Upper lobe of right lung (tissue), 1 donor: ENCODE measurements around the gene MTRR. TPM values are rescaled to one million over a fixed set of nuclear protein-coding genes. Genes with fewer than 3 reads are reported as not detected.

Source experiments
- ATAC-seq: fragments of 200-7000 bp; cut with Tn5 transposase; one replicate; pipeline ENCODE4 v1.9.1; 2020; ENCODE audit warnings: mild to moderate bottlenecking, moderate library complexity
- DNase-seq: peaks from one replicate; pipeline ENCODE4 v3.0.0-alpha.2; 2020
- H3K27ac ChIP-seq: fragments of 200-600 bp; one replicate; pipeline ENCODE4 v1.8.0; 2022
- H3K27me3 ChIP-seq: fragments of 200-600 bp; one replicate; pipeline ENCODE4 v1.8.0; 2022; ENCODE audit warnings: mild to moderate bottlenecking
- H3K36me3 ChIP-seq: fragments of 200-600 bp; one replicate; pipeline ENCODE4 v1.8.0; 2022
- H3K4me1 ChIP-seq: fragments of 200-600 bp; one replicate; pipeline ENCODE4 v1.8.0; 2022
- H3K4me3 ChIP-seq: fragments of 200-600 bp; one replicate; pipeline ENCODE4 v1.8.0; 2022; ENCODE audit warnings: mild to moderate bottlenecking
- H3K9me3 ChIP-seq: fragments of 200-600 bp; one replicate; pipeline ENCODE4 v1.8.0; 2022
- intact Hi-C: fragments of 100-400 bp; cut with DNase I; formaldehyde crosslinking; loops from one replicate; pipeline ENCODE4 v1.11.0; 2022
- total RNA-seq: library from RNA; stranded (reverse); fragmentation: NEBNext Ultra II Directional; extraction: Animal tissue kit (Norgen Biotek cat#: 25700); gene quantifications from one replicate; pipeline ENCODE4 v1.2.1, GENCODE V29; 2021
- TF ChIP-seq, protein P1 (sequence below): fragments of 200-600 bp; IDR thresholded peaks from one replicate; pipeline ENCODE4 v1.8.0; 2022; ENCODE audit warnings: antibody characterized with exemption
- donor health status: DM: no; HTN: yes; CAD: no; lungs with severe emphysema.

The MTRR gene
- total RNA-seq, 1 donor from 2014 or later: 116 TPM

DNA sequence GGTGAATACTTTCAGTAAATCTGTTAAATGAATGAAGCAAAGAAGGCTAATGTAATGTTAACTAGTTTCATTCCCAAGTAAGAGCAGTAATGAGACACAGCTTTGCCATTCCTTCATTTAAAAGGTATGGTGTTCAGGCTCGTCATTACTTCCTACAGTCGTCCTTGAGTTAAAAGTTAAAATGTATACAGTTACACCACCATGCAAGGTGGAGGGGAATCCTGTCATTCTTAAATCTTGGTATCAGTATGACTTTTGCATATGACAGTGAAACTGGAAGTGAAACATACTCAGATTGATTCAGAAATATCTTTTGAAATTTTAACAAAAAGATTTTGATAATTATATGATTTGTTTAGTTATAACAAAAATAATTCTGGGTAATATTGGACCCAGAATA, 25.9 kb downstream of the MTRR start:
- H3K9me3 ChIP-seq: no peaks in the 10 kb centered on the region
- no peak overlapping the region for H3K4me3 ChIP-seq
- no peaks in the 10 kb centered on the region for H3K4me1 ChIP-seq
- peaks cover 93% of the 10 kb centered on the region for H3K36me3 ChIP-seq
- ATAC-seq (no peak), DNase-seq (no peak)
- TF ChIP-seq, protein P1, sequence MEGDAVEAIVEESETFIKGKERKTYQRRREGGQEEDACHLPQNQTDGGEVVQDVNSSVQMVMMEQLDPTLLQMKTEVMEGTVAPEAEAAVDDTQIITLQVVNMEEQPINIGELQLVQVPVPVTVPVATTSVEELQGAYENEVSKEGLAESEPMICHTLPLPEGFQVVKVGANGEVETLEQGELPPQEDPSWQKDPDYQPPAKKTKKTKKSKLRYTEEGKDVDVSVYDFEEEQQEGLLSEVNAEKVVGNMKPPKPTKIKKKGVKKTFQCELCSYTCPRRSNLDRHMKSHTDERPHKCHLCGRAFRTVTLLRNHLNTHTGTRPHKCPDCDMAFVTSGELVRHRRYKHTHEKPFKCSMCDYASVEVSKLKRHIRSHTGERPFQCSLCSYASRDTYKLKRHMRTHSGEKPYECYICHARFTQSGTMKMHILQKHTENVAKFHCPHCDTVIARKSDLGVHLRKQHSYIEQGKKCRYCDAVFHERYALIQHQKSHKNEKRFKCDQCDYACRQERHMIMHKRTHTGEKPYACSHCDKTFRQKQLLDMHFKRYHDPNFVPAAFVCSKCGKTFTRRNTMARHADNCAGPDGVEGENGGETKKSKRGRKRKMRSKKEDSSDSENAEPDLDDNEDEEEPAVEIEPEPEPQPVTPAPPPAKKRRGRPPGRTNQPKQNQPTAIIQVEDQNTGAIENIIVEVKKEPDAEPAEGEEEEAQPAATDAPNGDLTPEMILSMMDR: no peak
- intact Hi-C loops: no loop called here
- H3K27me3 ChIP-seq: no peaks in the 10 kb centered on the region
- no peak overlapping the region for H3K27ac ChIP-seq

DNA sequence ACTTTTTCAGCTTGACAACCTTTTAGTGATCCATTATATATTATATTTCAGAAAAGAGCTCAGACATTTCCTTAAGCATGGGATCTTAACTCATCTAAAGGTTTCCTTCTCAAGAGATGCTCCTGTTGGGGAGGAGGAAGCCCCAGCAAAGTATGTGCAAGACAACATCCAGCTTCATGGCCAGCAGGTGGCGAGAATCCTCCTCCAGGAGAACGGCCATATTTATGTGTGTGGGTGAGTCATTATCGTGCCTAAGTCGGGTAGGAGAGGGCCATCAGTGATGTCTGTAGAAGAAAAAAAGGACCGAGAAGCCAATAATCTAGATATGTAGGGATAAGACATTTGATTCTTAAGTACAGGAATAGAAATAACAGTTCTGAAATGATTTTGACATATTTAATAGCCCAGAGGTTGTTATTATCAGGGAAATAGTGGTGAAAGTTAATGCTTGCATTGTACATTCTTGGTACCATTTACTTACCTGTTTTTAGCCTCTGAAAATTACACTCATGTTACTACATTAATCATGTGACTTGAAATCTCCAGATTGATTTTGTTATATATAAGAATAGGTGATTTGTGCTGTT, 28.2 kb downstream of the MTRR start:
- peaks cover 100% of the 10 kb centered on the region for H3K36me3 ChIP-seq
- no peak for ATAC-seq

DNA sequence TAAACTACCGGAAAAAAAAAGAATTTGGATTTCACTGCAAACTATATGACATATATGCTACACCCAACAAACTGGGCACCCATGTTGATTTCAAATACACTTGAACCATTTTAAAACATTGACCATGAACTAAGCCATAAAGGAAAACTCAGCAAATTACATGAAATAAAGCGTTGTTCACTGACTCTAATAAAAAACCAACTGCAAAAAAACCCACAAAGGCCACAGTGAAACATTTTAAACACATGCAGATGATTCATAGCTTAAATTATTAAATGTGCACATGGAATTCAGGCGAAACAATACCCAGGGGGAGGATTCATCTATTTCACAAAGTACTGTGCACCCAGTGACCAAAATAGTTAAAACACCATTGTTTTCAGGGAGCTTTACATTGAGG, 33.3 kb downstream of the MTRR start:
- Histone ChIP-seq H3K27me3 (no peaks in the 10 kb centered on the region), H3K4me3 (no peak overlapping the region), H3K36me3 (peaks cover 69% of the 10 kb centered on the region), H3K9me3 (no peaks in the 10 kb centered on the region), H3K4me1 (no peaks in the 10 kb centered on the region), H3K27ac (no peak overlapping the region)
- intact Hi-C loops: no loop called here
- TF ChIP-seq, protein P1: no peak
- no peak for DNase-seq
- ATAC-seq: no peak

More for the DNA sequence above, 28.2 kb downstream of the MTRR start:
- no peak overlapping the region for H3K27ac ChIP-seq
- H3K4me3 ChIP-seq: no peak overlapping the region
- no peak for DNase-seq
- TF ChIP-seq, protein P1: no peak
- no peaks in the 10 kb centered on the region for H3K9me3 ChIP-seq
- intact Hi-C loops: no loop called here
- H3K27me3 ChIP-seq: no peaks in the 10 kb centered on the region
- H3K4me1 ChIP-seq: no peaks in the 10 kb centered on the region

DNA sequence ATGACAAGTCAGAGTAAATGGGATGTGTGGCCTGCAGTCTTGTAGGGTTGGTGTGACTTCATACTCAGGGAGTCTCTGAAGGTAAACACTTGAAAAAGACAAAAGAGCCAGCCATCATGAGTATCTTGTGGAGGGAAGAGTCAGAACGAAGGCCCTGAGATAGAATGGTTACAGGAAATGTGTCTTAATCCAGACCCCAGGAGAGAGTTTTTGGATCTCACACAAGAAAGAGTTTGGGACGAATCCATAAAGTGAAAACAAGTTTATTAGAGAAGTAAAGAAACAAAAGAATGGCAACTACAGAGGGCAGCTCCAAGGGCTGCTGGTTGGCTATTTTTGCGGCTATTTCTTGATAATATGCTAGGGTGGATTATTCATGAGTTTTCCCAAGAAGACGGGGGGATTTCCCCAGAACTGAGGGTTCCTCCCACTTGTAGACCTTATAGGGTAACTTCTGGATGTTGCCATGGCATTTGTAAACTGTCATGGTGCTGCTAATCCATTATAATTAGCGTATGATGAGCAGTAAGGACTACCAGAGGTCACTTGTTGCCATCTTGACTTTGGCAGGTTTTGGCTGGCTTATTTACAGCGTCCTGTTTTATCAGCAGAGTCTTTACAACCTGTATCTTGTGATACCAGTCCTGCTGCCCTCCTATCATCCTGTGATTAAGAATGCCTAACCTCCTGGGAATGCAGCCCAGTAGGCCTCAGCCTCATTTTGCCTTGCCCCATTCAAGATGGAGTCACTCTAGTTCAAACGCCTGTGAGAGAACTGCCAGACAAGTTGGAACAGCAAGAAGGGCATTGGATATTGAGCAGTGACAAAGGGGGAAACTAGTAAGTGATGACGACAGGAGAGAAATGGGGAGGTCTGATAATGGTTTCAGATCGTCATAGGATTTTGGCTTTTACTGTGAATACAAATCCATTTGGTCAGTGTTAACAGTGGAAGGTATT, 34.0 kb downstream of the MTRR start:
- intact Hi-C loops: no loop called here
- Histone ChIP-seq H3K9me3 (peaks cover 4% of the 10 kb centered on the region), H3K27ac (no peak overlapping the region), H3K27me3 (no peaks in the 10 kb centered on the region), H3K4me3 (no peak overlapping the region), H3K4me1 (no peaks in the 10 kb centered on the region), H3K36me3 (peaks cover 62% of the 10 kb centered on the region)
- DNase-seq (no peak), ATAC-seq (no peak)
- TF ChIP-seq, protein P1: no peak

DNA sequence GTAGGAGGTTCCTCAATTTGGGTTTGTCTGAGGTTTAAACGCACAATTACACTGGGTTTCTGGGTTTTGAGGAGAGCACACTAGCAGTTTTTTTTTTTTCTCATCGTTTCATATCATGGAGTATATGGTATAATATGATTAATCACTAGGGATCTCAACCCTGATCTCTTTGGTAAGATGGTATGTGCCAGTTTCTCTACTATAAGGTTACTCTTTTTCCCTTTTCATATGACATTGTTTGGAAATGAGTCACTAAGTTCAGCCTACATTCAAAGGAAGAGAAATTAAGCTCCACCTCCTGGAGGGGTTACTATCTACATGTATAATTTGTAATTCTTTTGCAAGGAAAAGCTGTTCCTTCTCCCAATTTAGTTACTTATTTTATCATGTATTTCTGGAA, 35.2 kb downstream of the MTRR start:
- no peak overlapping the region for H3K4me3 ChIP-seq
- no peaks in the 10 kb centered on the region for H3K27me3 ChIP-seq
- no peak for DNase-seq
- H3K27ac ChIP-seq: no peak overlapping the region
- ATAC-seq: no peak
- peaks cover 50% of the 10 kb centered on the region for H3K36me3 ChIP-seq
- intact Hi-C loops: no loop called here
- H3K9me3 ChIP-seq: peaks cover 10% of the 10 kb centered on the region
- TF ChIP-seq, protein P1: no peak
- H3K4me1 ChIP-seq: no peaks in the 10 kb centered on the region
